ENCODE measurements around the gene CDH23.

The CDH23 gene

DNA sequence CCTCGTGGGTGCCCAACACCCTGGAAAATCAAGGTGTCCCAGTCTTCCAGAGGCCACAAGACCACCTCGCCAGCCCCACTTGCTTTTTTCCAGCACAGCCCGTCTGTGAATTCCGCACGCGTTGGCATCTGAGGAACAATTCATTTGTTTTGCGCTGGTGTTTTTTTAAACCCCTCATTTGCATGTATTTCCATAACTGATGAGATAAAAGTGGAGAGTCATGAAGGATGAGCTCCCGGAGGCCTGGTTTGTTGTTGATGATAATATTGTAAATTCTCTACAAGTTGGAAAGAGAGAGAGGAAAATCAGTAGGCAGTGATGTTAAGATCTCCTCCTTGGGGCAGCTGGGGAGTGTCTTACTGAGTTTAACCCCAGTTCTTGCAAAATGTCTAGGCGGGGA, 43.1 kb upstream of the CDH23 start:
- no peaks in the 10 kb centered on the region for H3K9me2 ChIP-seq (replicated peaks; ENCODE audit: control insufficient read depth, low read length)
- no peak for TF ChIP-seq CTCF (IDR thresholded peaks at IDR 0.05; ENCODE audit: low read depth, low read length, poor library complexity, severe bottlenecking)
- no peak for TF ChIP-seq EZH2phosphoT487 (IDR thresholded peaks at IDR 0.05; ENCODE audit: borderline replicate concordance, low read length)
- no peak overlapping the region for H3K27ac ChIP-seq (ENCODE audit: low read depth, low read length)
- H3K27me3 ChIP-seq (ENCODE audit: control insufficient read depth, low read length), result no peaks in the 10 kb centered on the region
- no peaks in the 10 kb centered on the region for H3K36me3 ChIP-seq (ENCODE audit: control insufficient read depth, low read length)
- no peak overlapping the region for H3K4me2 ChIP-seq (ENCODE audit: low read length)
- no peaks in the 10 kb centered on the region for H3F3A ChIP-seq (ENCODE audit: control insufficient read depth, insufficient read depth)
- no peak overlapping the region for H3K4me3 ChIP-seq (ENCODE audit: low read length)
- H3K4me1 ChIP-seq (ENCODE audit: control insufficient read depth, low read length), result no peaks in the 10 kb centered on the region
- H4K20me1 ChIP-seq (ENCODE audit: control insufficient read depth, insufficient read depth, low read depth, low read length), result no peaks in the 10 kb centered on the region
- no peaks in the 10 kb centered on the region for H3K9me3 ChIP-seq (ENCODE audit: control insufficient read depth, insufficient read depth, low read length)
- H3K79me2 ChIP-seq (ENCODE audit: control insufficient read depth, low read length), result no peaks in the 10 kb centered on the region

- TF ChIP-seq CTCF (IDR thresholded peaks at IDR 0.05; ENCODE audit: low read depth, low read length, poor library complexity, severe bottlenecking) (no peak), EZH2phosphoT487 (IDR thresholded peaks at IDR 0.05; ENCODE audit: borderline replicate concordance, low read length) (no peak)
- no peaks in the 10 kb centered on the region for H3K9me2 ChIP-seq (replicated peaks; ENCODE audit: control insufficient read depth, low read length)
- no peaks in the 10 kb centered on the region for H3K36me3 ChIP-seq (ENCODE audit: control insufficient read depth, low read length)
- no peak overlapping the region for H3K4me3 ChIP-seq (ENCODE audit: low read length)
- no peaks in the 10 kb centered on the region for H3K4me1 ChIP-seq (ENCODE audit: control insufficient read depth, low read length)
- no peak overlapping the region for H3K27ac ChIP-seq (ENCODE audit: low read depth, low read length)
- no peak overlapping the region for H3K4me2 ChIP-seq (ENCODE audit: low read length)
- no peaks in the 10 kb centered on the region for H3K79me2 ChIP-seq (ENCODE audit: control insufficient read depth, low read length)
- H4K20me1 ChIP-seq (ENCODE audit: control insufficient read depth, insufficient read depth, low read depth, low read length), result no peaks in the 10 kb centered on the region
- H3K9me3 ChIP-seq (ENCODE audit: control insufficient read depth, insufficient read depth, low read length), result no peaks in the 10 kb centered on the region
- H3F3A ChIP-seq (ENCODE audit: control insufficient read depth, insufficient read depth), result no peaks in the 10 kb centered on the region
- H3K27me3 ChIP-seq (ENCODE audit: control insufficient read depth, low read length), result no peaks in the 10 kb centered on the region
Observed at GRCh38 chr10:71354776-71355175, 41.9 kb upstream of the CDH23 start.

GRCh38 chr10:71355886-71356285, 40.8 kb upstream of the CDH23 start:
- Histone ChIP-seq H3K36me3 (ENCODE audit: control insufficient read depth, low read length) (no peaks in the 10 kb centered on the region), H3K4me1 (ENCODE audit: control insufficient read depth, low read length) (no peaks in the 10 kb centered on the region), H3K9me2 (replicated peaks; ENCODE audit: control insufficient read depth, low read length) (no peaks in the 10 kb centered on the region), H3K27ac (ENCODE audit: low read depth, low read length) (no peak overlapping the region), H3K4me2 (ENCODE audit: low read length) (no peak overlapping the region), H3K4me3 (ENCODE audit: low read length) (no peak overlapping the region), H3K79me2 (ENCODE audit: control insufficient read depth, low read length) (no peaks in the 10 kb centered on the region), H3F3A (ENCODE audit: control insufficient read depth, insufficient read depth) (no peaks in the 10 kb centered on the region), H3K9me3 (ENCODE audit: control insufficient read depth, insufficient read depth, low read length) (no peaks in the 10 kb centered on the region), H3K27me3 (ENCODE audit: control insufficient read depth, low read length) (no peaks in the 10 kb centered on the region), H4K20me1 (ENCODE audit: control insufficient read depth, insufficient read depth, low read depth, low read length) (no peaks in the 10 kb centered on the region)
- TF ChIP-seq CTCF (IDR thresholded peaks at IDR 0.05; ENCODE audit: low read depth, low read length, poor library complexity, severe bottlenecking), result no peak
- TF ChIP-seq EZH2phosphoT487 (IDR thresholded peaks at IDR 0.05; ENCODE audit: borderline replicate concordance, low read length), result no peak
